HK-2 (cell line): ENCODE results near the gene PTPN7.
"Not testable (repeated sequence)": the region's sequence is repeated elsewhere in the genome, so short reads cannot be mapped to it uniquely, and the experiment has no call there.

Experiments
- DNase-seq: peaks from one replicate; pipeline ENCODE4 v3.0.0-alpha.2; 2018; ENCODE audit not compliant: unreplicated experiment

The PTPN7 gene

GRCh38 chr1:202152399-202152798, 8.0 kb downstream of the PTPN7 start:
- no peak for DNase-seq

GRCh38 chr1:202151045-202151444, 9.4 kb downstream of the PTPN7 start:
- DNase-seq, result no peak

- DNase-seq, result no peak
Measured at GRCh38 chr1:202150602-202151001, 9.8 kb downstream of the PTPN7 start.

GRCh38 chr1:202150187-202150586, 10.2 kb downstream of the PTPN7 start:
- DNase-seq, result no peak

GRCh38 chr1:202149566-202149965, 10.8 kb downstream of the PTPN7 start:
- DNase-seq, result no peak

- no peak for DNase-seq
Measured at GRCh38 chr1:202148391-202148790, 12.0 kb downstream of the PTPN7 start.

- no peak for DNase-seq
Measured at GRCh38 chr1:202146993-202147392, 13.4 kb downstream of the PTPN7 start.

- DNase-seq, result no peak
Measured at GRCh38 chr1:202146279-202146678, 14.1 kb downstream of the PTPN7 start.

GRCh38 chr1:202145744-202146140, 14.7 kb downstream of the PTPN7 start:
- DNase-seq, result not testable (repeated sequence)

GRCh38 chr1:202145068-202145743, 15.2 kb downstream of the PTPN7 start:
- no peak for DNase-seq

GRCh38 chr1:202144402-202145067, 15.9 kb downstream of the PTPN7 start, which contains the start of gene ARL8A:
ARL8A (minus strand) TSS chr1:202144737; CDS start chr1:202144572, 165 bp downstream.
- DNase-seq, result peak; percentile 70

GRCh38 chr1:202143768-202144401, 16.5 kb downstream of the PTPN7 start:
- DNase-seq, result no peak

- DNase-seq, result no peak
Measured at GRCh38 chr1:202143011-202143767, 17.2 kb downstream of the PTPN7 start.

GRCh38 chr1:202141468-202141867, 18.9 kb downstream of the PTPN7 start:
- DNase-seq, result not testable (repeated sequence)

GRCh38 chr1:202140833-202141232, 19.6 kb downstream of the PTPN7 start:
- no peak for DNase-seq

- DNase-seq, result peak; percentile 60
Measured at GRCh38 chr1:202135221-202135721, 25.1 kb downstream of the PTPN7 start.

- no peak for DNase-seq
Measured at GRCh38 chr1:202134645-202135172, 25.7 kb downstream of the PTPN7 start.

GRCh38 chr1:202133989-202134388, 26.4 kb downstream of the PTPN7 start:
- DNase-seq, result no peak

- DNase-seq, result no peak
Measured at GRCh38 chr1:202133496-202133895, 26.9 kb downstream of the PTPN7 start.

- no peak for DNase-seq
Measured at GRCh38 chr1:202133001-202133400, 27.4 kb downstream of the PTPN7 start.

- DNase-seq, result no peak
Measured at GRCh38 chr1:202131956-202132821, 28.2 kb downstream of the PTPN7 start.
